ENCODE results near the gene ZNF362. TPM values are rescaled to one million over a fixed set of nuclear protein-coding genes. Genes with fewer than 3 reads are reported as not detected.

The ZNF362 gene
- total RNA-seq, 1 donor from 2014 or later, result 85.0 TPM

GRCh38 chr1:33257207-33257771, 997 bp downstream of the ZNF362 start:
- H3K36me3 Mint-ChIP-seq (ENCODE audit: low read depth), result peaks cover 2% of the 10 kb centered on the region
- no peaks in the 10 kb centered on the region for H3K9me3 Mint-ChIP-seq (ENCODE audit: low read depth)
- no peaks in the 10 kb centered on the region for H3K27me3 Mint-ChIP-seq (ENCODE audit: low read depth)
- TF ChIP-seq CTCF (IDR thresholded peaks at IDR 0.05), result no peak
- no peak for DNase-seq (ENCODE audit: low spot score)
- peak overlapping the region; percentile 99 for H3K27ac Mint-ChIP-seq (ENCODE audit: unreplicated experiment)
- H3K4me3 Mint-ChIP-seq (ENCODE audit: unreplicated experiment), result peak overlapping the region; percentile 97
- peaks cover 43% of the 10 kb centered on the region for H3K4me1 Mint-ChIP-seq (ENCODE audit: low read depth)

- no peak for DNase-seq (ENCODE audit: low spot score)
- Mint-ChIP-seq H3K4me1 (ENCODE audit: low read depth) (peaks cover 49% of the 10 kb centered on the region), H3K4me3 (ENCODE audit: unreplicated experiment) (peak overlapping the region; percentile 97)
Observed at GRCh38 chr1:33257772-33258712, 1.8 kb downstream of the ZNF362 start.

GRCh38 chr1:33258788-33259274, 2.5 kb downstream of the ZNF362 start:
- Mint-ChIP-seq H3K27me3 (ENCODE audit: low read depth) (no peaks in the 10 kb centered on the region), H3K4me3 (ENCODE audit: unreplicated experiment) (peak overlapping the region; percentile 97), H3K36me3 (ENCODE audit: low read depth) (peaks cover 4% of the 10 kb centered on the region), H3K4me1 (ENCODE audit: low read depth) (peaks cover 56% of the 10 kb centered on the region), H3K9me3 (ENCODE audit: low read depth) (no peaks in the 10 kb centered on the region), H3K27ac (ENCODE audit: unreplicated experiment) (peak overlapping the region; percentile 68)
- DNase-seq (ENCODE audit: low spot score), result no peak
- TF ChIP-seq CTCF (IDR thresholded peaks at IDR 0.05), result no peak

More at GRCh38 chr1:33257772-33258712, 1.8 kb downstream of the ZNF362 start:
- Mint-ChIP-seq H3K27me3 (ENCODE audit: low read depth) (no peaks in the 10 kb centered on the region), H3K27ac (ENCODE audit: unreplicated experiment) (peak overlapping the region; percentile 99), H3K36me3 (ENCODE audit: low read depth) (peaks cover 4% of the 10 kb centered on the region), H3K9me3 (ENCODE audit: low read depth) (no peaks in the 10 kb centered on the region)
- no peak for TF ChIP-seq CTCF (IDR thresholded peaks at IDR 0.05)

- peak overlapping the region; percentile 60 for H3K27ac Mint-ChIP-seq (ENCODE audit: unreplicated experiment)
- DNase-seq (ENCODE audit: low spot score), result no peak
- TF ChIP-seq CTCF (IDR thresholded peaks at IDR 0.05), result no peak
- no peak overlapping the region for H3K4me3 Mint-ChIP-seq (ENCODE audit: unreplicated experiment)
- H3K9me3 Mint-ChIP-seq (ENCODE audit: low read depth), result no peaks in the 10 kb centered on the region
- no peaks in the 10 kb centered on the region for H3K27me3 Mint-ChIP-seq (ENCODE audit: low read depth)
- peaks cover 64% of the 10 kb centered on the region for H3K4me1 Mint-ChIP-seq (ENCODE audit: low read depth)
- peaks cover 4% of the 10 kb centered on the region for H3K36me3 Mint-ChIP-seq (ENCODE audit: low read depth)
Observed at GRCh38 chr1:33259879-33260278, 3.6 kb downstream of the ZNF362 start.

- H3K9me3 Mint-ChIP-seq (ENCODE audit: low read depth), result no peaks in the 10 kb centered on the region
- peak overlapping the region; percentile 52 for H3K27ac Mint-ChIP-seq (ENCODE audit: unreplicated experiment)
- H3K36me3 Mint-ChIP-seq (ENCODE audit: low read depth), result peaks cover 4% of the 10 kb centered on the region
- TF ChIP-seq CTCF (IDR thresholded peaks at IDR 0.05), result no peak
- peaks cover 65% of the 10 kb centered on the region for H3K4me1 Mint-ChIP-seq (ENCODE audit: low read depth)
- no peak overlapping the region for H3K4me3 Mint-ChIP-seq (ENCODE audit: unreplicated experiment)
- H3K27me3 Mint-ChIP-seq (ENCODE audit: low read depth), result no peaks in the 10 kb centered on the region
- DNase-seq (ENCODE audit: low spot score), result no peak
Observed at GRCh38 chr1:33260439-33260838, 4.1 kb downstream of the ZNF362 start.
